HG02943 (cell line): ENCODE measurements around the gene KTN1.

Source experiments
- ATAC-seq: cut with Tn5 transposase; IDR thresholded peaks from one replicate; pipeline ENCODE4 v1.9.1; 2021; ENCODE audit warnings: mild to moderate bottlenecking, low read depth, moderate library complexity; ENCODE audit not compliant: unreplicated experiment

KTN1 gene, protein sequence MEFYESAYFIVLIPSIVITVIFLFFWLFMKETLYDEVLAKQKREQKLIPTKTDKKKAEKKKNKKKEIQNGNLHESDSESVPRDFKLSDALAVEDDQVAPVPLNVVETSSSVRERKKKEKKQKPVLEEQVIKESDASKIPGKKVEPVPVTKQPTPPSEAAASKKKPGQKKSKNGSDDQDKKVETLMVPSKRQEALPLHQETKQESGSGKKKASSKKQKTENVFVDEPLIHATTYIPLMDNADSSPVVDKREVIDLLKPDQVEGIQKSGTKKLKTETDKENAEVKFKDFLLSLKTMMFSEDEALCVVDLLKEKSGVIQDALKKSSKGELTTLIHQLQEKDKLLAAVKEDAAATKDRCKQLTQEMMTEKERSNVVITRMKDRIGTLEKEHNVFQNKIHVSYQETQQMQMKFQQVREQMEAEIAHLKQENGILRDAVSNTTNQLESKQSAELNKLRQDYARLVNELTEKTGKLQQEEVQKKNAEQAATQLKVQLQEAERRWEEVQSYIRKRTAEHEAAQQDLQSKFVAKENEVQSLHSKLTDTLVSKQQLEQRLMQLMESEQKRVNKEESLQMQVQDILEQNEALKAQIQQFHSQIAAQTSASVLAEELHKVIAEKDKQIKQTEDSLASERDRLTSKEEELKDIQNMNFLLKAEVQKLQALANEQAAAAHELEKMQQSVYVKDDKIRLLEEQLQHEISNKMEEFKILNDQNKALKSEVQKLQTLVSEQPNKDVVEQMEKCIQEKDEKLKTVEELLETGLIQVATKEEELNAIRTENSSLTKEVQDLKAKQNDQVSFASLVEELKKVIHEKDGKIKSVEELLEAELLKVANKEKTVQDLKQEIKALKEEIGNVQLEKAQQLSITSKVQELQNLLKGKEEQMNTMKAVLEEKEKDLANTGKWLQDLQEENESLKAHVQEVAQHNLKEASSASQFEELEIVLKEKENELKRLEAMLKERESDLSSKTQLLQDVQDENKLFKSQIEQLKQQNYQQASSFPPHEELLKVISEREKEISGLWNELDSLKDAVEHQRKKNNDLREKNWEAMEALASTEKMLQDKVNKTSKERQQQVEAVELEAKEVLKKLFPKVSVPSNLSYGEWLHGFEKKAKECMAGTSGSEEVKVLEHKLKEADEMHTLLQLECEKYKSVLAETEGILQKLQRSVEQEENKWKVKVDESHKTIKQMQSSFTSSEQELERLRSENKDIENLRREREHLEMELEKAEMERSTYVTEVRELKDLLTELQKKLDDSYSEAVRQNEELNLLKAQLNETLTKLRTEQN (N-terminal part only)

DNA sequence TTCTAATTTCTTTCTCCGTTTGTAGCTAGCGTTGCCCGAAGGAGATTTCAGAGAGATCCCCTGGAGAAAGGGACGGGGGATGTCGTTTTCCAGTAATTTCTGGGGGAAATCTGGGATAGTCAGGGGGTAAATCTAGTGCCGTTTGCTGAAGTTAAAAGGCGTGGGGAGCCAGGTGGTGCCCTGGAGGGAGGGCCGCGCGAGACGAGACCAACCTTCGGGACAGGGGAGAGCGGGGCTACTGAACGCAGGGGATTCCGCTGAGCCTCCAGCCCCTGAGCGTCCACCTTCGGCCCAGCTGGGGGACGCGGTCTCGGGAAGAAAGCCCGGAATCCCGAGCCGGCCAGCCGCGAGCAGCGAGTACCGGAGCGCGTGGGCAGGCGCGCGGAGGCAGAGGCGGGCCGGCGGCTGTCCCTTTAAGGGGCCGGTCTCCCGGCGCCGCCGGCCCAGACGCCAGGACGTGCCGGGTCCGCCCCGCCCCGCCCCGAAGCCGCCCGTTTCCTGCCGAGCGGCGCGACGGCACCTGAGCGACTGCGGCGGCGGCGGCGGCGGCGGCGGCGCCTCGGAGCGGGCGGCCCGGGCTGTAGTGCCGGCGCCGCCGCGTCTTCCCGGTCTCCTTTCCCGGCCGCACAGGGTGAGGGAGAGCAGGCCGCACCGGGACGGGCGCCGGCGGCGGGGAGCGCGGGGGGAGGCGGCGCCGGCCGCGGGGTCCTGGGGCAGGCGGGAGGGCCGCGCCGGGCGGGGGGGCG is at the start of gene KTN1:
Gene KTN1, plus strand, starts transcription at position 484 of the 746 bp plus-strand sequence. CDS start 31,842 bp downstream, outside the sequence.
- ATAC-seq = peak; percentile 76

DNA sequence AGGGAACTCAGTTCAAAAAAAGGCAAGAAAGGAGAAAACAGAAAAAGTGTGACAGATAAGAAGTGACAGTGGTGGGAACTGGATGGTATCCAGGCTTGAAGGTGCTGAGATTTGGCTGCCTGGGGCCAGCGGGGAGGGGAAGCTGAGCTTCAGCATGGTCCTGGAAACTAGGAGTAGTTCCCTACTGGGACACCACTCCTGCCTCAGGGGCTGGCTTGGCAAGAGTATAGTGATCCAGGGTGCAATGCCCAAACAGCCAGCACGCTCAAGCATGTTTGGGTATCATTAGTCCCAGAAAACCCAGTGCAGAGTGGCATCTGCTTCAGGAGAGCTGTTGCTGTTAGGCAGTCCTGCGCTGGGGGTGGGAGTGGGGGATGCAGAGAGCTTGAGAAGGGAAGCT is 49.5 kb upstream of the KTN1 start:
- ATAC-seq = no peak

DNA sequence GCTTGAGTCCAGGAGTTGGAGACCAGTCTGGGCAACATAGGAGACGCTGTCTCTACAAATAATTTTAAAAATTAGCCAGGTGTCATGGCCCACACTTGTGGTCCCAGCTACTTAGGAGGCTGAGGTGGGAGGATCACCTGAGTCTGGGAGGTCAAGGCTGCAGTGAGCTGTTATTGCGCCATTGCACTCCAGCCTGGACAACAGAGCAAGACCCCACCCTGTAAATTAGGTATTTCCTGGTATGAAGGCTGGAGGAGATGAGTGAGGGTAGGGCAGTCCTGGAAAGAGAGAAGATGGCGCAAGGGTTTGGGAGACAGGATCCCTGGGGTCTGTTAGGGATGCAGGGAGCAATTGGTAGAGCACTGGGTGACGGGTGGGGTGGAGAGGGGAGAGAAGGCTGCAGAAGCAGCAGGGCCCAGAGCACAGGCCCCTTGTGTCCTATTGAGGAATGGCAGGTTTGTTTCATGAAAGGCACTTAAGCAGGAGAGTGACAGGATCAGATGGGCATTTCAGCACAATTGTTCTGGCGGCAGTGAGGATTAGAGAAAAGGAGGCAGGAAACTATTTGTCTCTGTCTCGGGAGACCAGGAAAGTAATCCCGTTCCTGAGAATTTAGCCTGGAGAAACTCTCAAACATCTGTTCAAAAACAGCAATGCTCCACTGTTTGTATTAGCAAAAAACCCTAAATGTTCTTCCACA is 47.2 kb upstream of the KTN1 start:
- no peak for ATAC-seq

DNA sequence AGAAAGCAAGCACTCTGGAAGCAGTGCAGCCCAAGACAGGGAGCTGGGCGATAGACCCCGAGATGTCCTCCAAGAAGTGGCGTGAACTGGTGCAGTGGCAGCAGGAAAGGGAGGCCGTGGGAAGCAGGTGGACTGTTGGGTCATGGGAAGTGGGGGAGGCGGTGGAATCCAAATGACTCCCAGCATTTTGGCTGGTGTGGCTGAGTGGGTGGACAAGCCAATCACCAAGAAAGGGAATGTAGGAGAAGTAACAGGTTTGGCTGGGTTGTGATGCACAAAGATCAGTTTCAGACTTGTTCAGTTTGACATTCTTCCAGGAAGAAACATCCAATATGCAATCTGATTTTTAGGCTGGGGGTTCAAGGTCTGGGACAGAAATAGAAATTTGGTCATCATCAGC is 46.0 kb upstream of the KTN1 start:
- no peak for ATAC-seq

DNA sequence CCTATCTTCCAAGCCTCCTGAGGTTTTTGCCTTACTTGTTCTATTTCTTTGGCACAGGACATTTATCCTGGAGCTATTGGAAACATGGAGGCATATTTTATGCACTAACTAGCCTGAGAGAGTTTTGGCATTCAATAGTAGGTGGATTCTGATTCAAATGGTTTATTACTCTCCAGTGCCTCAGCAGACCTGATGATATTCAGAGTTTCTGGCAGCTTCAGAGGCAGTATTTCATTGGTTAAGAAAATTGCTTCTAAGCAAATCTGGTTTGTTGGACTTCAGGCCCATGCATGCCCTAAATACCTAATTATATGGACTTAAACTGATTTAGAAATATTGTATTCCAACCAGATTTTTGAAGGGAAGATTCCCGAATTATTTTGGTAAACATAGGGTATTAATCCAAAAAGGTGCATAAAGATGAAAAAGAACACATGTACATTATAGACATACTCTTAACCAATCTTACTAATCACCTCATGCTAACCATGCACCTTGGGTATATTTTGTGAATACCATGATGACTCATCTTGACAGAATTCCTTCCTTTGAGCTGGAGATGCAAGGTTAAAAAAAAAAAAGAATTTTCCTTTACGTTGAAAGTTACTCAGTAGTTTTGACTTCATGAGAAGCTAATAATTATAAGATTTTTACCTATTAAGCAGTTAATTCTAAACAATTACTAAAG is 44.3 kb upstream of the KTN1 start:
- no peak for ATAC-seq

DNA sequence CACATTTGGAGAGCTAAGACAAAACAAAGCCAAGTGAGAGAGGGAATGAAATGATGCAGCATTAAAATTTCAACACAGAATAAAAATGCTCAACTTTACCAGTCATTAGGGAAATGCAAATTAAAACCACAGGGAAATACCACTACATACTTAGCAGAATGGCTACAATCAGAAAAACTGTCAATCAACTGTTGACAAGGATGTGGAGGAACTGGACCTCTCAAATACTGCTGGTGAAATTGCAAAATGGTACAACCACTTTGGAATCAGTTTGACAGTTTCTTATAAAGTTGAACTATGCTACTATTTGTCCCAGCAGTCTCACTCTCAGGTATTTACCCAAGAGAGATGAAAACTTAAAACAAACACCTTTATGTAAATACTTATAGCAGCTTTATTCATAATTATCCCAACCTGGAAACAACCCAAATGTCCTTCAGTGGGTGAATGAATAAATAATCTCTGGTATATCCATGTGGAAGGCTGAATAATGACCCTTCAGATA is 43.8 kb upstream of the KTN1 start:
- no peak for ATAC-seq

DNA sequence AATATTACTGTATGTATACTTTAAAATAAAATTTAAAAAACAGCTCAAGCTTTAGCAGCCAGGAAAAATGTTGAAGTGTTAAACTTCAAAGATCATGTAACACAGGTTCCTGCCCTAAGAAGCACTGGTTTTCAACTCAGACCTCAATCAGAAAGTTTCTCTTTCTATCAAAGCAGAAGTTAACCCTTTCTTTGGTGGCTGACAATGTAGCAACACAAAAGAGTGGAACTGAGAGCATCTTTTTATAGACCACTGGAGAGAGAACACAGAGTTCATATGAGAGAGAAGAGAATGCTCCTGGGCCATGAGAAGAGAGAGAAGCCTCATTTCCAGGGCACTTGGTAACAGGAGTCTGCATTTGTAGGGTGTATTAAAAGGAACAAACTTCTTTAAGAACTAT is 42.2 kb upstream of the KTN1 start:
- no peak for ATAC-seq

DNA sequence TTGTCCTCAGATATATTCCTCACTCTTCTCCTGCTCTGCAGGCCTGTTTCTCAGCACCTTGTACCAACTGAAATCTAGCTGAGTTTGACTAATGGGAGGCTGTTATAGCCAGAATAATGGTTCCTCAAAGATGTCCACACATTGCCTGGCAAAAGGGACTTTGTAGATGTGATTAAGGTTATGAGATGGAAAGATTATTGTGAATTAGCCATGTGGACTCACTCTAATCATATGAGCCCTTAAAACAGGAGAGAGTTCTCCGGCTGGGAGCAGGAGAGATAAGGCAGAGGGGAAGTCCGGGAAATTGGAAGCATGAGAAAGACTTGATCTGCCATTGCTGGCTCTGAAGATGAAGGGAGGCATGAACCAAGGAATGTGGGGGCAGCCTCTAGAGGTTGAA is 40.0 kb upstream of the KTN1 start:
- no peak for ATAC-seq

DNA sequence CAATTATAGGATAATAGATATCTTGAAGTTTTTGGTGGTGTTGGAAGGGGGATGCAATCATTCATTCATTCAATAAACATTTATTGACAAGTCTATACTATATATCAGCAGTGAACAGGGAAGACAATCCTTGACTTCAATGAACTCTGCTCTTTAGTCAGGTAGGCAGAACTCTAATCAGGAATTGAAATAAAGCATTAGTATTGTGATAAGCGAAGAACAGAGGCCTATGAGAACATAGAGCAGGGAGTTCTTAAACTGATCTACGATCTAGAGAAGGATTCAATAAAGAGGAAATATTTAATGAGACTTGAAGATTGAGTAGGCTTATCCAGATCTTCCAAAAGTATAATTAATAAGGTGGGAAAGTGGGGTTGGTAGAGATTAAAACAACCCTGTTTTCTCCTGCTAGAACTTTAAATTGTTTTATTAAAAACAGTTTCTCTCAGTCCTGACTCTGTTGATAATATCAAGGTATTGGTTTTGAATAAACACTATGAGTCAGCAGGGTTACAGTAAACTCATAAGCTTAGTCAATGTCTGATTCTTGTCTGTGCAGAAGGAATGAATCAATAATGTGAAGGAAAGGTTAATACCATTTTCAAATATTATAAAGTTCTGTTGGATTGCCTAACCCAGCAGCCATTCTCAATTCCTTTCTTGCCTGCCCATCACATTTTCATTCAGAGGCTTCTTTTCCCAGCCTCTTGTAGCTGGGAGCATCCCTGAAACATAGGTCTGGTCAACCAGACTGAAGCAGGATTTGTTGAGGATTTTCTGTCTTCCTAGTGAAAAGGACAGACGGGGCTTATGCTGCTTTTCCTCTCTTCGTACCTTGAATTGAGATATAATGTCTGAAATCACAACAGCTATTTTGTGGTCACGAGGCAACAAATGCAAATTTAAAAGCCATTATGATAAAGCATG is 38.9 kb upstream of the KTN1 start:
- no peak for ATAC-seq

DNA sequence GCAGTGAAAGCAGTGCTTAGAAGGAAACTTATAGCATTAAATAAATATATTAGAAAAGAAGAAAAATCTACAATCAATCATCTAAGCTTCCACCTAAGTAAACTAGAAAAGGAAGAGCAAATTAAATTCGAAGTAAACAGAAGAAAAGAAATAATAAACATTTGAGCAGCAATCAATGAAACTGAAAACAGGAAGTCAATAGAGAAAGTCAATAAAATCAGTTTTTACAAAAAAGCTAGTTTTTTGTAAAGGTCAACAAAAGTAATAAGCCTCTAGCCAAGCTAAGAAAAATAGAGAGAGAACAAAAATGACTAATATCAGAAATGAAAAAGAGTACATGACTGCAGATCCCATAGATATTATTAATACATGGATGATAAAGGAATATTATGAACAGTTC is 34.2 kb upstream of the KTN1 start:
- ATAC-seq = peak; percentile 8

DNA sequence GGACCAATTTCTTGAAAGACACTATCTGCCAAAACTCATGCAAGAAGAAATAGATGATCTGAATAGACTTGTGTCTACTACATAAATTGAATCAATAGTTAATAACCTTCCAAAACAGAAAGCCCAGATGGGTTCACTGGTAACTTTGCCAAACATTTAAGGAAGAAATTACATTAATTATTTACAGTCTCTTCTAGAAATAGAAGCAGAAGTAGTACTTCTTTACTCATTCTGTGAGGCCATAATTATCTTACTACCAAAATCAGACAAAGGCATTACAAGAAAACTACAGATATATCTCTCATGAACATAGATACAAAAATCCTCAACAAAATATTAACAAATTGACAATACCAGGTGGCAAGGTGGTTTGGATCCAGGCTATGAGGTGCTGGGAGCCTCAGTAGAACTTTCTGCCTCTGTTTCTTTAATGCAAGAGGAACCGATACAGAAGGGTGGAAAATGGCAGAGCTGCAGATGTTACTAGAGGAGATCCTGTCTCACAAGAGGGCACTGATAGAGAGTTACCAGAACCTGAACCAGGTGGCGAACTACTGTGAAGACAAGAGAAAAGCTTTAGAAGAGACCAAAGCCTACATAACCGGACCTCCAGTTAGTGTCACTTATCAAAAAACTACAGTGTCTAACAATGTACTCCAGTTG is 33.7 kb upstream of the KTN1 start:
- ATAC-seq = peak; percentile 63

DNA sequence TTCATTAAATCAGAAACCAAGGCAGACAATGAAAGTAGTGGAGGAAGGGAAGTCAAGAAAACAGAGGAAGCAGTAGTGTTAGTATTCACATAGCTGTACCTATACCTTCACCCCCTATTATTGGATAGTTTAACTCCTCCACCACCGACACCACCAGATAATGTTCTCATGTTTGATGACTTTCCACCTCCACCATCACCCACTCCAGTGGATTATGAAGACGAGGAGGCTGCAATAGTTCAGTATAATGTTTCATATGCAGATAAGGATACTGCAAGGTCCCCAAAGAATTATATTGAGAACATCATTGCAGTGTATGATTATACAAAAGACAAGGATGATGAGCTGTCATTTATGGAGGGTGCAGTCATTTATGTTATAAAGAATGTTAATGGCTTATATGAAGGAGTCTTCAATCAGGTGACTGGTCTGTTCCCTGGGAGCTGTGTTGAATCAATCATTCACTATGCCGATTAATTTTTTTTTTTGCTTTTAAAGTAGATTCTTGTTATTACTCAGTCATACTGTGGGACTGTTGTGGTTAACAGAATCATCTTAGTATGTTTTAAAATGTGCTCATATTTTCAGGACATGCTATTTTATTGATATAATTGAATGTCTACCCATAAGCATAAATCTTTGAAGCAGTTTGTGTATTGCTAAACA is 32.2 kb upstream of the KTN1 start:
- ATAC-seq = no peak

DNA sequence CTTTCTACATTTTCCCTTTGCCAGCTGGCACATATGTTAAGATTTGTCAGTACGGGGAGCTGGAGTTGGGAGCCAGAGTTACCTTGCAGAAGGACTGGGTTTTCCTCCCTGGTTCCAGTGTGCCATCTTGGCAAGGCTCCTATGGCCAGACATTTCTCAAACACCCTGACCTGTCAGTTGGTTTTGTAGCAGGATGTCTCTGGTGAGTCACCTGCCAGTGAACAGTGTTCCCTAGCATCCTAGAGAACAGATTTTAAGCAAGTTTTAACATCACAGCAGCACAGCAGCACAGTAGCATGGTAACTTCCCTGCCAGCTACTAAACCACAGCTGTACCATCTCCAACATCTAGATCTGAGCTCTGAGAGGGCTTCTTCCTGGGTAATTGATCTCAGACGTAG is 26.2 kb upstream of the KTN1 start:
- ATAC-seq = no peak

DNA sequence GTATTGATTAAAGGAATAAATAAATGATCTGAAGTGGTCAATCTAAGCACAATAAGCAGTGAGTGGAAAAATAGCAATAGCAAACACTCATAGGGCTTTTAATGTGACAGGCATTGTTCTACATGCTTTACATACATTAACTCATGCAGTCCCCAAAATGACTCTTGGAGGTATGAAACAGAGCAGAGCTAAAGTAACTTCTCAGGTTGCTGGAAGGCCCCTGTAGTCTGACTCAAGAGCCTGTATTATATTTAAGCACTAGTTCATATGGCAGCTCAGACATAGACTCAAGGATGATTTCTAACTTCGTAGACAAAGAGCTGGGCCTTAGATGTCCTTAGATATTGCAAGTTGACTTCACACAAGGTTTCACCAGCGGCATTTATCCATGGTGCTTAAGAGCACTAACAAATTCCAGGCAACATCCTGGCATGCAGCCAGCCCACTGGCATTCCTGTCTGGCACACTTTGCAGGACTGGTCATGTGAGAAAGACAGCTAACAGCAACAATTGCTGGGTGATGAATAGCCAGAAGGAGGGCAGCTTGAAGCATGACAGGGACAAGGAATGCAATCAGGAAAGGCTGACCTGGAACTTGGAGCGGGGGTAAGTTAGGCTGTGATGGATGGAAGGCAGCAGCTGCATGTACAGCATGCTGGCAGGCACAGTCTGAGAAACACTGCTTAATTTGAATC is 22.9 kb upstream of the KTN1 start:
- no peak for ATAC-seq

DNA sequence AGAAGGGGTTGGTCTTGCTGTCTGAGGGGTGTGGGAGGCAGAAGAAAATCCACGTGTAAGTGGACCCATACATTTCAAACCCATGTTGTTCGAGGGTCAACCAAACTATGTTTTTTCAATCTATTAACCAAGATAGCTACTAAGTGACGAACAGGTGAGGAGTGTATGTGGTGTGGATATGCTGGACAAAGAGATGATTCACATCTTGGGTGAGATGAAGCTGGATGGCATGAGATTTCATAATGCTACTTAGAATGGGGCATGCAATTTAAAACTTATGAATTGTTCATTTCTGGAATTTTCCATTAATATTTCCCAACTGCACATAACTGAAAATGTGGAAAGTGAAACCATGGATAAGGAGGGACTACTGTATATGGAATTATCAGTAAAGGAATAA is 17.9 kb upstream of the KTN1 start:
- ATAC-seq = no peak

DNA sequence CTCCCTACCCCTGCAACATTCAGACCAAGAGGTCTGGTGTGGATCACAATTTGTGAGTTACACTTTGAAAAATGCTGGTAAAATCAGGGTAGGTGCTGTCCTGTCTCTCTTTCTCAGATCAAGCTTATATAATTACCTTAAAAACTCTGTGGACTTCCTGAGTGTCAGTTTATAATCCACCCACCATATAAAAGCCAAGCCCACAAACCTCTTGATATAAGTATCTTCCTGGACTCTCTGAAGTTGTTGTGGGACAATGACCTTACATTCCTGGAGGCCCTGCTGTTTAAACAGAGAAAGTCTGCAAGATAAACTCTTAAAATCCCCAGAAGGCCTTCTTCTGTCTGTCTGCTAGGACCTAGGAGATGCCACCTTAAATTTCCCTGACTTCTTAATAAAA is 11.4 kb upstream of the KTN1 start:
- ATAC-seq = no peak
